HG02884 (cell line): ENCODE data around the gene VPS33B.
"Not testable (repeated sequence)": the region's sequence is repeated elsewhere in the genome, so short reads cannot be mapped to it uniquely, and the experiment has no call there.

Source experiments
- ATAC-seq: cut with Tn5 transposase; IDR thresholded peaks from one replicate; pipeline ENCODE4 v1.9.1; 2021; ENCODE audit warnings: mild to moderate bottlenecking, moderate library complexity; ENCODE audit not compliant: unreplicated experiment

The VPS33B gene

DNA sequence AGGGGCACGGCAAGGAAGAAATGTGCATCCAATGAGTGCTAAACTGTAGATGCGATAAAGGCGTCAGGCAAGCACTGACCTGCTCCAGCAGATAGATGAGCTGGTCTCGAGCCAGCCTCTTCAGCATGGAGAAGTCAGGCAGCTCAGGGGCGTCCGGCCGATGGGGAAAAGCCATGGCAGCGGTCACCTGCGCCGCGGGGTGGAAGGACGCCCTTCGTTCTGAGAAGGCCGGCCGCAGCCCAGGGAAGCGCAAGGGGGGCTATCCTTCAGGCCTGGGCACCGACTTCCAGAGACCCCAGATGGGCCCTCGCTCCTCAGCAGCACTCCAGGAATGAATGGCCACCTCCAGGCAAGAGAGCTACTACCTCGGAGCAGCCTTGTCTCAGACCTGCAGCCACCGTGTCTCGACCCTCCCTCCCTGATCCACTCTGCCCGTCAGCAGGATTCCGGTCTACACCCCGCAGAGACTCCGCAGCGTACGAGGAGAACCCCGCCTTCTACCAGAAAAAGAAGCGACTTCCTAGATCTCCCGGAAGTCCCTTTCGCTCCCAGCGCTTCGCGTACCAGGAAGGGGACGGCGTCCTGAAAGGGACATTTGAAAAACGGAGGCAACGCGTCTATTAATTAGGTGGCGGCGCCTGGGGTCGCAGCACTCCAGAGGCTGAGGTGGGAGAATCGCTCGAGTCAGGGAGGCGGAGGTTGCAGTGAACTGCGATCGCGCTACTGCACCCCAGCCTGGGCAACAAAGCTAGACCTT is at the start of gene VPS33B:
TSS of gene VPS33B (minus strand) at position 520 of the 757 bp plus-strand sequence. CDS start at position 175, 345 bp downstream.
- ATAC-seq: peak; percentile 51

DNA sequence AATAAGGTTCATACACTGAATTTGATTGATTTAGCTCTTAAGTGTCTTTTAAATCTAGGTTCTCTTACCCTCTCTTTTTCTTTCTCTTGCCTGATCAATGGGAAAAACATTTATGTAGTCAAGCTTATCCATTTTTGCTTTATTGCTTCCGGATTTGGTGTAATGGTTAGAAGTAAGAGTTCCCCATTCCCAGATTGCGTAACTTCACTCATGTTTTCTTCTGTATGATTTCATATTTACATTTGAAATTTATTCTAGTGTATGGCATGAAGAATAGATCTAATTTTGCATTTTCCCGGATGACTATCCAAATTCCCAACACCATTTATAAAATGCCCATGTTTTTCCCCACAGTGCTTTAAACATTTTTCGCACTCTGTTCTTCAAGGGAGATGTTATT is 49.8 kb upstream of the VPS33B start:
- ATAC-seq: no peak

DNA sequence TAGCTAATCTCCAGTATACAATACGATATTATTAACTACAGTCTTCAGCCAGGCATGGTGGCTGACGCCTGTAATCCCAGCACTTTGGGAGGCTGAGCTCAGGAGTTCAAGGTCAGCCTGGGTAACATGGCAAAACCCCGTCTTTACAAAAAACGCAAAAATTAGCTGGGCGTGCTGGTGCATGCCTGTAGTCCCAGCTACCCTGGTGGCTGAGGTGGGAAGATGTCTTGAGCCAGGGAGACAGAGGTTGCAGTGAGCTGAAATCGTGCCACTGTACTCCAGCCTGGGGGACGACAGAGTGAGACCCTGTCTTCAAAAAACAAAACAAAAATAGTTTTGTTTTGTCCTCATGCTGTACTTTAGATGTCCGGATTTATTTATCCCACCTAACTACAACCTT is 48.5 kb upstream of the VPS33B start:
- no peak for ATAC-seq

DNA sequence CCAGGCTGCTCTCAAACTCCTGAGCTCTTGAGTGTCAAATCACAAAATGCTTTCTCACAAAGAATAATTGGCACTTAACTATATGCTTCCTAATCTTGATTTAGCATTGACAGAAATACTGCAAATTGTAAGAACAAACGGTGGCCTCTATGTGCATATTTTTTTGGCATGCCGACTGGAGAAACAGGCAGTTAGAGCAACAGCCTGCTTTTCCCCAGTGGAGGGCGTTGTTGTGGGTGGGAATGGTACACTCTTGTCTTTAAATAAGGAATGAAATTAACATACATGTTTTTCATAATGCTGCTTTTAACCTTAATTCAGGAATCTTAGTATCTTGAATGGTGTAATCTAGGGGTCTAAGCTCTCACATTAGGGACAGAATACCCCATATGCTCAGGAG is 46.6 kb upstream of the VPS33B start:
- ATAC-seq: no peak

DNA sequence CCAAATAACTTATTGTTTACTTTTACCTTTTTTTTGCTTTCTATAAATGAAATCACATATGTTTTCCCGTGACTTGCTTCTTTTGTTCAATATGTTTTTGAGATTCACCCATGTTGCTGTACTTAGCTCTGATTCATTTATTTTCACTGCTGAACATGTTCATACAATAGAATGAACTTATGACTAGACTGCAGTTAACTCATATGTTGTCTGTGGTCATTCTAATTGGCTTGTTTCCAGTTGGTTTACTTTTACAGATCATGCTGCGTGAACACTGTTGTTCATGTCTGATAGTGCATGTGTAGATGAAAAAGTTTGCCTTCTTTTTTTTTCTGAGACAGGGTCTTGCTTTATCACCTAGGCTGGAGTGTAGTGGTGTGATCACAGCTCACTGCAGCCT is 46.0 kb upstream of the VPS33B start:
- ATAC-seq: no peak

DNA sequence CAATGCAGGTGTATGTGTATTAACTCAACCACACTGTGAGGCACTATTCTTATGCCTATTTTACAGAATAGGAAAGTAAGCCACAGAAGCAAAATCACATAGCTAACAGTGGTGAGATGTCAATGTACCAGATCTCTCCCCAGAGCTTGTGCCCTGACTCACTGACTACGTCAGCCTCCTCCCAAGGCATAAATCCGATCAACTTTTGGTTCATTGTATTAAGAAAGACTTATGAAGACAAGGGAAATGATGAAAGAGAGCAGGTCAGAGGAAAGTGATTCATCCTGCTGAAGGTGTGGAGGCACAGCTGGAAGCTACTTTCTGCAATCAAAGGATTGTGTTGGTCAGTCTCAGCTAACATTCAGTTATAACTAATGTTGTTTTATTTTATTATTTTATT is 44.6 kb upstream of the VPS33B start:
- ATAC-seq: no peak

DNA sequence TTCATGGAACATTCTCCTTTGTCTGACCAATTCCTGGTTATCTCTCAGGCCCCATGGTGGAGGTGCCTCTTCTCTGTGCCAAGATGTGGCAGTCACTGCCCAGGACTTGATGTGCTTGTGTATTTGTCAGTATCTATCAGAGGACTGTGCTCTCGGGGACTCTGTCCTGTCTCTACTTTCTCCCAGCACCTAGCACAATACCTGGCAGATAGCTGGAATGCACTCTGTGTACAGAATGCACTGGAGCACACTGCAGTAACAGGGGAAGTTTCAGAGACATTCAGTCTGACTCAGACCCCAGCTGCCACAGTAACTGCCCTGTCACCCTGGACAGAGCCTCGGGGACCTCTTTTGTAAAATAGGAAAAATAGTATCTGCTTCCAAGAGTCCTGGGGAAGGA is 43.1 kb upstream of the VPS33B start:
- no peak for ATAC-seq

DNA sequence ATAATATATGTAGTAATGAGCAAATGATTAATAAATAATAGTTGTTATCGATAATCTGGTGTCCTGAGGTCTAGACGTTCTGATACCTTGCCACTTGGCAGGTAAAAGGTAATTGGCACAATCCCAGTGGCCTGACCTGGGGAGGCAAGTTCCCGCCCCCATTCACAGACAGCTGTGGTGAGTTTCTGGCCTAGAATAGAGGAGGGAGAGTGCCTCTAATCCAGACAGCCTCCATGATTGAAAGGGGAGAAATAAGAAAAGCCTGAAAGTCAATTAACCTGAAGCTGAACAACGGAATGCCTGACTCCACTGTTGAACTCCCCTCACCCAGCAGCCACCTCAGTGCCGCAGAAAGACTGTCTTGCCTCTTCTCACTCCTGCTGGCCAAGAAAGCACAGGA is 39.6 kb upstream of the VPS33B start:
- no peak for ATAC-seq

DNA sequence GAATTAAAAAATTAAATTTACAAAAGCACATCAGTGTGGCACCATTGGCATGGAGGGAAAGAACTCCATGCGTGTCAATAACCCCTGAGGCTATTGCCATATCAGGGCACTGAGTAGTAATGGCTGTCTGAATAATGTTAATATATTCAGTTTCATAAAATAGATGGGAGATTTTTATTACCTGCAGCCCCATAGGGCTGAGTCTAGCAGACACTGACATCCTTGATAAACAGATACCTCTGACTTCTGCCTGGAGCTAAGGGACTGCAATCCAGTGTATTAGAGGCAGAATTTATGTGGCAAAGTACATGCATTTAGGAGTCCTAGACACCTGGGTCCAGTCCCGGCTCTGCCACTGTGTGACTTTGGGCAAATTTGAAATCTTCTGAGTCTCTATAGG is 38.8 kb upstream of the VPS33B start:
- no peak for ATAC-seq

DNA sequence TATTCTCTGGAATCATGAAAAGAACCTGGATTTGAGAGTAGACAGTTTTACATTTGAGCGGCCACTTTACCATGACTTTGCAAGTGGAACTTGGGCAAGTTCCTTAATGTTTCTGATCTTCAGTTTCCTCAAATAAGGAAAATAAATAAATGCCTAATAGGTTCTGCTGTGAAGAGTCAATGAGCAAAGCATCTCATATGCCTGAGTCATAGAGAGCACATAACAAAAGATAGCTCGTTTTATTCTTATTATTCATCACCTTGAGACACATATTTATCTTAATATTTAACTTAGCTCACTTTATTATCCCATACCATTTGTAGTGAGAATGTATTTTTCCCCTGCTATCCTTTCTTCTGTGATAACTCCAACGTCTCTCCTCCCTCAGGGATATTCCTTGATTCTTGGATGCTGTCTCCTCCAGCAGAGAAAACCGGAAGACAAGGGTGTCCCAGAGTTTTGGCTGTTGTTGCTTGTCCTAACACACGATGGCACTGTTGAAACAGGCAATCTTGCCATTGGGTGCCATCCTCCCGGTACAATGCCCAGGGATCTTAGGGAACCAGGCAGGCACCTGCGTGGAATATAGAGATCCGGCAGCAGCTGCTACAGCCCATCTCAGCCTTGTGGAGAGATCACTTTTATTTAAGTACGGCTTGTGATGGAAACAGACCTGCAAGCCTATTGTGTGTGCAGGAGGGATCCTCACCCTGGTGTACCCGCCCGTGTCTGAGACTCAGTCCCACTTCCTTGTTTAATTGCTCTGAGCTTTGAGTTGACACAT is 33.3 kb upstream of the VPS33B start:
- no peak for ATAC-seq

DNA sequence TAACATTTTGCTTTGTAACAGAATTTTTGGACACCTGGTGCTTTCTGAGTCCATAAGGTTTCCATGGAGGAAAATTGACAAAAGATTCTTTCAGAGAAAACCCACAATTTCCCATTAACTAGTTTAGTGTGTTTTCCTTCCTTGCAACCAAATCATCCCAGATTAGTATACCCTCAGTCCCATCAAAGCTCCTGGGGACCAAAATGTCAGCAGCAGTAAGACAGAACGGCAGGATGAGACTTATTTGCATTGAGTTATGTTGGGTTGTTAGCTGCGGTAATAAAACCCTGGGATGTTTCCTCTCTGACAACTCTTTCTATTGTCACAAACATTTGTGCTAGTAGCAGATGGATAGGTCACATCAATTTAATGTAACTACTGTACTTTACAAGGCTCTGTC is 32.4 kb upstream of the VPS33B start:
- no peak for ATAC-seq

DNA sequence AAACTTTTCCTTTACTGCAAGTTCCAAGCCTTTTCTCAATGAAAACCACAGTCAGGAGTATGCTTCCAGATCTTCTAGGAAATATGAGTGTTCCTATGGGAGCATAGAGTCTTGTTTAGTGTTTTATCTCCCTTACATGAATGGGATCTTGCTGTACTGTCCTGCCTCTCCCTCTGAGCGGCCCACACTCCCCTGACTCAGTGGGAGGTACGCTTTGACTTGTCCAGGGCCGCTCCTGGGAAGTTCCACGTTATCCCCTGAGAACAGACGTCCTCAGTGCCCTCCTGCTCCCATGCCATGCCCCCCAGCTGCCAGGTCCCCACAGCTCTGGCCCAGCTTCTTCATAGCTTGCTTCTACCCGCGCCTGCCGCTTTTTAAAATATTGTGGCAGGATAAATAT is 28.9 kb upstream of the VPS33B start:
- no peak for ATAC-seq

DNA sequence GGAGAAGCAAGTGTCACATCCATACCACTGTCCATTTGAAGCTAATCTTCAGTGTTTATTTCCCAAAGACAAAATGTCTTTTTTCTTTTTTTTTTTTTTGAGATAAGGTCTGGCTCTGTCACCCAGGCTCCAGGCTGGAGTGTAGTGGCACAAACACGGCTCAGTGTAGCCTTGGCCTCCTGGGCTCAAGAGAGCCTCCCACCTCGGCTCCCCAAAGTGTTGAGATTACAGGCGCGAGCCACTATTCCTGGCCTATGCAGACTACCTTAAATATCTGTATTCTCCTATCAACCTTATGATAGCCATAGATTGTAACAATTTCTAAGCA is 27.7 kb upstream of the VPS33B start:
- peak; percentile 17 for ATAC-seq

DNA sequence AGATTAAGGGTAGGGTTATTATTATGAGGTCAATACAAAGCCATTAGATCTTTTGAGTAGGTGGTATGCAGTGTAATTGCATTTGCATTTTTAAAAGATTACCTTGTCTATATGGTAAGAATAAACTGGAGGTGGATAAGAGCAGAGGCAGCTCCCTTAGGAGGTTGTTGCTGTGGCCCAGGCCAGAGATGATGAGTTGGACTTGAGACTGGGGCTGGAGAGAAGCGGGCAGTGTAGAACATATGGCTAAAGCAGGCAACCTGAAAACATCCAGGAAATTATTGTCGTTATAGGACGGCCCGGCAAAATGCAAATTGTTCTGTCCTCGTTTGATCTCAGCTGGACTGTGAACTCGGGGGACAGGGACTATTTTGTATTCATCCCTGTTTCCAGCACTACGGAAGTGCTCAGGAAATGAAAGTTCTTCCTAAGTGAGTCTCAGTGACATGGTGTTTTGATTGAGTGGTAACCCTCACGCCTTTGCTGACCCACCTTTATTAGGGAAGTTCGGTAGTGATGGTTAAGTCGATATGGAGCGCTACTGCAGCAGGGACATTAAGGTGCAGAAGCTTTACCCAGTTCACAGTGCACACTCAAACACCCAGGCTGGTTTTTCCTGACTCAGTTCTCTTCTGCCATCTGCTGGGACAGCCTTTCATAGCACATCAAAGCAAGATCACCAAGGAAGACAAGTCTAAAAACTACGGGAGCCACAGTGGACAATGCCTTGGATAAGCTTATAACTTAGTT is 27.2 kb upstream of the VPS33B start:
- peak; percentile 62 for ATAC-seq

DNA sequence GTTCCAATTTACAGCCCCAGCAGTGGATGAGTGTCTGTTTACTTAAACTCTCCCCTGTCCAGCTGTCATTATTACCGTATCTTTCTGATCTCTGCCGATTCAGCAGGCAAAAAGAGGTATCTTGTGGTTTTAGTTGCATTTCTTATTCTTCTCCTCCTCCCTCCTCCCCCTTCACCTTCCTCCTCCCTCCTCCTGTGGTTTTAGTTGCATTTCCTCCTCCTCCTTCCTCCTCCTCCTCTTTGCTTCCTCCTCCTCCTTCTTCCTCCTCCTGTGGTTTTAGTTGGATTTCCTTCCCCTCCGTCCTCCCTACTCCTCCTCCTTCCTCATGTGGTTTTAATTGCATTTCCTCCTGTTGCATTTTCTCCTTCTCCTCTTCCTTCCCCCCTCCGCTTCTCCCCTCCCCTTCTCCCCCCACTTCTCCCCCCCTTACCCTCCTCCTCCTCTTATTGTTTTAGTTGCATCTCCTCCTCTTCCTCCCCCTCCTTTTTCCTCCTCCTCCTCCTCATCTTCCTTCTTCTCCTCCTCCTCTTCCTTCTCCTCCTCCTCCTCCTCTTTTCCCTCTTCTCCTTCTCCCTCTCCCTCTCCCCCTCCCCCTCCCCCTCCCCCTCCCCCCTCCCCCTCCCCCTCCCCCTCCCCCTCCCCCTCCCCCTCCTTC is 25.3 kb upstream of the VPS33B start:
- ATAC-seq: no peak

DNA sequence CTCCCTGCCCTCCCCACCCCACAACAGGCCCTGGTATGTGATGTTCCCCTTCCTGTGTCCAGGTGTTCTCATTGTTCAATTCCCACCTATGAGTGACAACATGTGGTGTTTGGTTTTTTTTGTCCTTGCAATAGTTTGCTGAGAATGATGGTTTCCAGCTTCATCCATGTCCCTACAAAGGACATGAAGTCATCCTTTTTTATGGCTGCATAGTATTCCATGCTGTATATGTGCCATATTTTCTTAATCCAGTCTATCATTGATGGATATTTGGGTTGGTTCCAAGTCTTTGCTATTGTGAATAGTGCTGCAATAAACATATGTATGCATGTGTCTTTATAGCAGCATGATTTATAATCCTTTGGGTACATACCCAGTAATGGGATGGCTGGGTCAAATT is 23.7 kb upstream of the VPS33B start:
- not testable (repeated sequence) for ATAC-seq

DNA sequence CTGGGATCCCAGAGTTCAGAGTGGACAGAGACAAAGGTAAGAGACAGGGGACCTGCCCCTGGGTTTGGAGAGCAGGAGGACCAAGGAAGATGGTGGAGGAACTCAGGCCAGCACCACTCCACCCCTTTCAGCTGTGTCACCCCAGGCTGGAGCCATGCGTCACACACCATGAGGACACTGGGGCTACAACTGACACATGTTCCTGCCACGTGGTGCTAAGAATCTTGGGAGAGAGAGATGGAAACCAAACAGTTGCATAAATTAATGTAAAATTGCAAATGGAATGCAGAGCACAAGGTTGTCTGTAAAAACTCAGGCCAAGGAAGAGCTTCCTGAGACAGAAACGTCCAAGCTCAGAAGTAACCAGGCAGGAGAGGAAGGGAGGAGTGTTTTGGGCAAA is 22.7 kb upstream of the VPS33B start:
- ATAC-seq: no peak

DNA sequence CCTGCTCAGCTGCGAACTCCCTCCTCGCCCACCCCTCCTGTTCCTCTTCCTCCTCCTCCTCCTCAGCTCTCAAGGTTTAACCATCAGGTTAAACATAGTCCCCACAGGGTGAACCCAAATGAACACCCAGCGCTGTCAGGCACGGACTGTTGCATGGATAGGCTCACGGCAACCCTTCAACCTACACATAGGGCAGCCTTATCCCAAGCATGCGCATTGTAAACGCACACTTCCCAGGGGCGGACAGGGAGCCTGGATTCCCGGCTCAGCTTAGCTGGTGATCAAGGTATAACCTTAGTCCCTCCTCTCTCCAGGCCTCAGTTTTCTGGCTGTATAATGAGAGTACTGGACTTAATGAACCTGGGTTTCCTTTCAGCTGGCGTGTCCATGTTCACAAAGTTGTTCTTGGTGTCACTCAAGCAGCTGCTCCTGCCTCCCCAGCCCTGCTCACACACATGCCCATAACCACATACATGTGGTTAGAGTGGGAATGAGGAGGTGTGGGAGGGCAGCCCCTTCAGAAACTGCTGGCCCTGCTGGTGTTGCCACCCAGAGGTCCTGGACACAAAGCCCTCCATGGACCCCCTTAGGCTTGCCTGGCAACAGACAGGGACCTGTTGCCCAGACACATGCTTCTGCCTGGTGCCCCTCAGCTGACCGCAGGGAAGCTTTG is 20.9 kb upstream of the VPS33B start:
- ATAC-seq: no peak

DNA sequence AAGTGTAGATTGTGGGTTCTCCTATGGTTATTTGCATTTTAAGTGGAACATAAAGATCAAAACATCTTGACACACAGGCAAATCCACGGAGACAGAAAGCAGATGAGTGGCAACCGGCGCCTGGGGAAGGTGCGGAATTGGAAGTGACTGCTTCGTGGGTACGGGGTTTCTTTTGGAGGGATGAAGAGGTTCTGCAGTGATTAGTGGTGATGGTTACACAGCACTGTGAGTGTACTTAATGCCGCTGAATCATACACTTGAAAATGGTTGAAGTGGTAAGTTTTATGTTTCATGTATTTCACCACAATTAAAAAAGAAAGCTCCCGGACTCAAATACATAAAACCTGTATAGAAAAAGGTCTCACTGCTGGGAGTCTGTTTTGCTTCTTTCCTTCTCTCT is 18.5 kb upstream of the VPS33B start:
- no peak for ATAC-seq

DNA sequence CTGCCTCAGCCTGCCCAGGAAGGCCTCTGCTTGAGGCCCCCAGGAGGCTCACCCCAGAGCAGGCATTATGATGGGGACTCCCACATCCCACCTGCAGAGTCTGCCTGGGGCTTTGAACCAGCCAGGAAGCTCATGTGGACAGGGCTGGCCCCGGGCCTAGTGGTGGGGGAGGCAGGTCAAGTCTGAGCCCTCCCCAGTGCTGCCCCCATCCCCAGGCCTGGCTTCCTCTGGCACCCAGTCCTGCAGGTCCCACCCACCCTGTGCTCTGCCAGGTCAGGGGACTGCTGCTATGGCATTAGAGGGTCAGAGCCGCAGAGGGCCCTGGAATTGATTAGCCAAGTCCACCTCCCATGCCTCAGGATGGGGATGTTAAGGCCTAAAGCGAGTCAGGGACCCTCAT is 17.6 kb upstream of the VPS33B start:
- ATAC-seq: no peak
